GM10248 (cell line): ENCODE measurements around the gene AGRN.

Experiments
- CTCF ChIA-PET: fragments of 300-600 bp; sonication (Branson Sonifier 250); formaldehyde crosslinking; extraction: SDS; loops from one replicate; lab custom pipeline; 2021; ENCODE audit warnings: antibody characterized with exemption; lab: Yijun Ruan, JAX
- POLR2A ChIA-PET: fragments of 350-650 bp; sonication (Branson Sonifier 250); formaldehyde crosslinking; extraction: SDS; loops from one replicate; lab custom pipeline; 2020; ENCODE audit warnings: antibody characterized with exemption; lab: Yijun Ruan, JAX
- DNase-seq: peaks from one replicate; pipeline ENCODE4 v3.0.0; 2012; ENCODE audit errors: extremely low spot score
- TF ChIP-seq, protein P1 (sequence below): IDR thresholded peaks from 2 replicates; pipeline ENCODE4 v1.5.1; 2012; ENCODE audit warnings: mild to moderate bottlenecking, low read depth; ENCODE audit errors: extremely low read depth, missing control alignments, control extremely low read depth

AGRN gene

GRCh38 chr1:1069711-1070676, 50.1 kb downstream of the AGRN start:
- TF ChIP-seq, protein P1, sequence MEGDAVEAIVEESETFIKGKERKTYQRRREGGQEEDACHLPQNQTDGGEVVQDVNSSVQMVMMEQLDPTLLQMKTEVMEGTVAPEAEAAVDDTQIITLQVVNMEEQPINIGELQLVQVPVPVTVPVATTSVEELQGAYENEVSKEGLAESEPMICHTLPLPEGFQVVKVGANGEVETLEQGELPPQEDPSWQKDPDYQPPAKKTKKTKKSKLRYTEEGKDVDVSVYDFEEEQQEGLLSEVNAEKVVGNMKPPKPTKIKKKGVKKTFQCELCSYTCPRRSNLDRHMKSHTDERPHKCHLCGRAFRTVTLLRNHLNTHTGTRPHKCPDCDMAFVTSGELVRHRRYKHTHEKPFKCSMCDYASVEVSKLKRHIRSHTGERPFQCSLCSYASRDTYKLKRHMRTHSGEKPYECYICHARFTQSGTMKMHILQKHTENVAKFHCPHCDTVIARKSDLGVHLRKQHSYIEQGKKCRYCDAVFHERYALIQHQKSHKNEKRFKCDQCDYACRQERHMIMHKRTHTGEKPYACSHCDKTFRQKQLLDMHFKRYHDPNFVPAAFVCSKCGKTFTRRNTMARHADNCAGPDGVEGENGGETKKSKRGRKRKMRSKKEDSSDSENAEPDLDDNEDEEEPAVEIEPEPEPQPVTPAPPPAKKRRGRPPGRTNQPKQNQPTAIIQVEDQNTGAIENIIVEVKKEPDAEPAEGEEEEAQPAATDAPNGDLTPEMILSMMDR, result no peak
- CTCF ChIA-PET, result interaction anchor here (1.0 kb wide), 1 partner anchor 68 kb away, joined by 4 read pairs; no protein-coding TSS in a partner anchor
- no peak for DNase-seq
- POLR2A ChIA-PET, result no interaction called here

DNA sequence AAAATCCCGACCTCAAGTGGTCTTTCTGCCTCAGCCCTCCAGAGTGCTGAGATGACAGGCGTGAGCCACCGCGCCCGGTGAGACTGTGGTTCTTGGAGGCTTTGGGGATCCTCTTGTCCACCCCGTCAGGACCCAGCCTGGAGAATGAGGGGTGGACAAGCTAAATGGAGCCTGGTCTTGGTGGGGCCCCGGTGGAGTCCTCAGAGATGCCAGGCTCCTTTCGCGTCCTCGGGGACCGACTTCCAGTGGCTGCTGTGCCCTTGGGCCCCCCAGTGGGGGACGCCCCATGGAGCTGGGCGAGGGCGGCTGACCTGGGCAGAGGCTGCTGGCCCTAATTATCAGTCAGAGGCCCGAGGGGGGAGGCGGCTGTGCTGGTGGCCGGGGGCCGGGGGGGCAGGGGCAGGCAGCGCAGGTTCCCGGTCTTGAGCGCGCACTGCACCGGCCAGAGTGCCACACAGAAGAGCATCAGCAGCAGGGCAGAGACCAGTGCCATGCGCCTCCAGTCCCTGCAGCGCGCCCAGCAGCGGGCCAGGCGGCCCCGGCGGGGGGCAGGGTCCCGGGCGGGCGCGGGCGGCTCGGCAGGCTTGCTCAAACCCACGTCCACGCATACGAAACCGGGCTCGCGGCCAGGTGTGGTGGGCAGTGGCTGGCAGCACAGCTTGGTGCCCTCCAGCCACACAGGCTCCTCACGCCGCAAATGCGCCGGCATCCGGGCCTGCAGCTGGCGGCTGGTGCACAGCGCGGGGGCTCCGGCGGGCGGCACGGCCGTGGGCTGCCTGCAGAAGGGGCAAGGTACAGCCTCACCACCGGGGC, 51.8 kb downstream of the AGRN start:
- no peak for DNase-seq
- ChIA-PET CTCF (interaction anchor here (1.2 to 1.5 kb wide), 3 partner anchors 8 to 280 kb away, joined by 3 to 5 read pairs (median 4); no protein-coding TSS in a partner anchor), POLR2A (no interaction called here)
- TF ChIP-seq, protein P1, result no peak

GRCh38 chr1:1072299-1072848, 52.5 kb downstream of the AGRN start:
- no peak for DNase-seq
- ChIA-PET CTCF (interaction anchor here (1.2 to 1.5 kb wide), 3 partner anchors 8 to 280 kb away, joined by 3 to 5 read pairs (median 4); no protein-coding TSS in a partner anchor), POLR2A (no interaction called here)
- TF ChIP-seq, protein P1, result no peak

GRCh38 chr1:1072849-1073742, 53.2 kb downstream of the AGRN start:
- CTCF ChIA-PET, result interaction anchor here (1.2 to 2.0 kb wide), 3 partner anchors 9 to 178 kb away, joined by 4 to 5 read pairs (median 5); no protein-coding TSS in a partner anchor
- POLR2A ChIA-PET, result no interaction called here
- TF ChIP-seq, protein P1, result no peak
- DNase-seq, result no peak

GRCh38 chr1:1073743-1074587, 54.0 kb downstream of the AGRN start, which contains the start of gene RNF223:
Gene RNF223 (minus strand): TSS chr1:1074306. CDS start chr1:1072566, 1,740 bp downstream.
- ChIA-PET POLR2A (no interaction called here), CTCF (interaction anchor here (1.3 to 2.0 kb wide), 4 partner anchors 10 to 217 kb away, joined by 3 to 5 read pairs (median 4); no protein-coding TSS in a partner anchor)
- DNase-seq, result no peak
- TF ChIP-seq, protein P1, result no peak
